K562 (cell line): Measurements from ENCODE around the gene PRSS21. TPM values are rescaled to one million over a fixed set of nuclear protein-coding genes. Genes with fewer than 3 reads are reported as not detected.
A peak's percentile ranks its signal among the peaks of the same experiment; 100 is the strongest.

Source experiments
- E2F3 ChIP-seq: fragments of 250-450 bp; sonication (Bioruptor Pico); IDR thresholded peaks from 2 replicates; pipeline ENCODE4 v1.4.0; 2020; ENCODE audit warnings: mild to moderate bottlenecking
- GABPA ChIP-seq: fragments of 200-800 bp; sonication (Bioruptor generic); conservative IDR thresholded peaks from 2 replicates; pipeline ENCODE4 v1.6.1; 2016; ENCODE audit warnings: low read depth, missing genetic modification characterization, missing compliant biosample characterization
- KDM4B ChIP-seq, 2 experiments: fragments of 450-650 bp in 1 of 2; sonication (generic) in 1 of 2; IDR thresholded peaks; 2 replicates each; pipeline ENCODE4 v1.6.1; 2016 to 2017; ENCODE audit warnings: borderline replicate concordance in 2 of 2, antibody characterized with exemption in 1 of 2, low read depth in 1 of 2, mild to moderate bottlenecking in 1 of 2
- NR3C1 ChIP-seq: sonication (generic); formaldehyde crosslinking; IDR thresholded peaks from 2 replicates; pipeline ENCODE4 v1.8.1; 2022; ENCODE audit warnings: missing genetic modification reagents
- PATZ1 ChIP-seq: fragments of 250-450 bp; sonication (Bioruptor Pico); IDR thresholded peaks from 2 replicates; pipeline ENCODE4 v1.5.0; 2020; ENCODE audit warnings: mild to moderate bottlenecking, borderline replicate concordance
- RBM17 ChIP-seq: fragments of 200-400 bp; formaldehyde crosslinking; IDR thresholded peaks from 2 replicates; pipeline ENCODE4 v1.6.1; 2017; ENCODE audit warnings: low read depth, mild to moderate bottlenecking, low read length, borderline replicate concordance
- ZBTB11 ChIP-seq, 3 experiments: fragments of 200-800 bp in 1 of 3; fragments of 250-450 bp in 1 of 3; fragments of 450-650 bp in 1 of 3; sonication (Bioruptor Pico) in 1 of 3; sonication (Bioruptor generic) in 1 of 3; formaldehyde crosslinking in 1 of 3; IDR thresholded peaks; 2 replicates each; pipeline versions ENCODE4 v1.6.1 to v1.8.0; 2016 to 2022; ENCODE audit warnings: mild to moderate bottlenecking in 2 of 3, missing genetic modification characterization in 2 of 3, missing compliant biosample characterization in 1 of 3, moderate library complexity in 1 of 3
- ZHX1 ChIP-seq: fragments of 150-350 bp; conservative IDR thresholded peaks from 2 replicates; pipeline ENCODE4 v1.6.1; 2014; ENCODE audit warnings: low read length
- ZNF274 ChIP-seq: IDR thresholded peaks from 2 replicates; pipeline ENCODE4 v1.6.1; 2011; ENCODE audit warnings: low read depth, mild to moderate bottlenecking, low read length, moderate library complexity, borderline replicate concordance
- ZNF583 ChIP-seq: fragments of 250-450 bp; sonication (Bioruptor Pico); IDR thresholded peaks from 2 replicates; pipeline ENCODE4 v1.4.0; 2020
- ZNF766 ChIP-seq: fragments of 200-800 bp; sonication (Bioruptor generic); conservative IDR thresholded peaks from 2 replicates; pipeline ENCODE4 v1.6.1; 2016; ENCODE audit warnings: missing genetic modification characterization, missing compliant biosample characterization
- polyA plus RNA-seq, 8 experiments: library from polyadenylated mRNA; depleted of rRNA in 4 of 8; stranded (reverse) in 5 of 8; unstranded in 3 of 8; fragments of >200 nt; fragmentation: Nextera tagmentation in 2 of 8; fragmentation: Illumina TruSeq in 1 of 8; extraction: Ambion mirVana in 2 of 8; extraction: Trizol in 1 of 8; gene quantifications; 2 replicates each; pipeline versions ENCODE4 v1.2.1 to v1.2.3, GENCODE V29; 2011 to 2014; ENCODE audit warnings: inconsistent platforms in 1 of 8, missing spikeins in 1 of 8
- total RNA-seq, 7 experiments: library from RNA; depleted of rRNA in 6 of 7; stranded (reverse); fragments of >200 nt in 6 of 7; fragmentation: Illumina TruSeq in 2 of 7; extraction: Trizol in 2 of 7; gene quantifications; 2 replicates each; pipeline versions ENCODE4 v1.2.1 to v1.2.3, GENCODE V29; 2011 to 2021; ENCODE audit warnings: low replicate concordance in 1 of 7
- TF ChIP-seq, protein P1 (sequence below): sonication (generic); formaldehyde crosslinking; IDR thresholded peaks from 2 replicates; pipeline ENCODE4 v1.4.0; 2020; ENCODE audit warnings: mild to moderate bottlenecking, missing genetic modification reagents
- TF ChIP-seq, protein P2 (sequence below), 2 experiments: fragments of 450-650 bp; conservative IDR thresholded peaks; 2 replicates each; pipeline ENCODE4 v1.6.1; 2017; ENCODE audit warnings: mild to moderate bottlenecking in 2 of 2, moderate library complexity in 2 of 2

Gene PRSS21
- total and polyA plus RNA-seq, 9 of the 15 experiments (the other 6 are each of a cell fraction or from before 2014, with no cell fraction given): 12.1 to 121 (median 61.3) TPM

- TF ChIP-seq PATZ1 (CRISPR knock-in tag): no peak
- peak; percentile 97 for TF ChIP-seq GABPA (tag)
- TF ChIP-seq, protein P1, sequence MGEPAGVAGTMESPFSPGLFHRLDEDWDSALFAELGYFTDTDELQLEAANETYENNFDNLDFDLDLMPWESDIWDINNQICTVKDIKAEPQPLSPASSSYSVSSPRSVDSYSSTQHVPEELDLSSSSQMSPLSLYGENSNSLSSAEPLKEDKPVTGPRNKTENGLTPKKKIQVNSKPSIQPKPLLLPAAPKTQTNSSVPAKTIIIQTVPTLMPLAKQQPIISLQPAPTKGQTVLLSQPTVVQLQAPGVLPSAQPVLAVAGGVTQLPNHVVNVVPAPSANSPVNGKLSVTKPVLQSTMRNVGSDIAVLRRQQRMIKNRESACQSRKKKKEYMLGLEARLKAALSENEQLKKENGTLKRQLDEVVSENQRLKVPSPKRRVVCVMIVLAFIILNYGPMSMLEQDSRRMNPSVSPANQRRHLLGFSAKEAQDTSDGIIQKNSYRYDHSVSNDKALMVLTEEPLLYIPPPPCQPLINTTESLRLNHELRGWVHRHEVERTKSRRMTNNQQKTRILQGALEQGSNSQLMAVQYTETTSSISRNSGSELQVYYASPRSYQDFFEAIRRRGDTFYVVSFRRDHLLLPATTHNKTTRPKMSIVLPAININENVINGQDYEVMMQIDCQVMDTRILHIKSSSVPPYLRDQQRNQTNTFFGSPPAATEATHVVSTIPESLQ (CRISPR knock-in tag): no peak
- peak; percentile 71 to 95 (median 79); a peak in 5 of 6 replicates for TF ChIP-seq ZBTB11 (CRISPR knock-in tag; IDR thresholded peaks at IDR 0.05)
- TF ChIP-seq NR3C1 (CRISPR knock-in tag): no peak
- 0 out of 4 replicates have a peak, but pooled peaks of 1 of the 2 experiments have one; percentile 64 for TF ChIP-seq KDM4B (IDR thresholded peaks at IDR 0.05; ENCODE audit: borderline replicate concordance in 2 of 2, low read depth in 1 of 2)
- TF ChIP-seq, protein P2, sequence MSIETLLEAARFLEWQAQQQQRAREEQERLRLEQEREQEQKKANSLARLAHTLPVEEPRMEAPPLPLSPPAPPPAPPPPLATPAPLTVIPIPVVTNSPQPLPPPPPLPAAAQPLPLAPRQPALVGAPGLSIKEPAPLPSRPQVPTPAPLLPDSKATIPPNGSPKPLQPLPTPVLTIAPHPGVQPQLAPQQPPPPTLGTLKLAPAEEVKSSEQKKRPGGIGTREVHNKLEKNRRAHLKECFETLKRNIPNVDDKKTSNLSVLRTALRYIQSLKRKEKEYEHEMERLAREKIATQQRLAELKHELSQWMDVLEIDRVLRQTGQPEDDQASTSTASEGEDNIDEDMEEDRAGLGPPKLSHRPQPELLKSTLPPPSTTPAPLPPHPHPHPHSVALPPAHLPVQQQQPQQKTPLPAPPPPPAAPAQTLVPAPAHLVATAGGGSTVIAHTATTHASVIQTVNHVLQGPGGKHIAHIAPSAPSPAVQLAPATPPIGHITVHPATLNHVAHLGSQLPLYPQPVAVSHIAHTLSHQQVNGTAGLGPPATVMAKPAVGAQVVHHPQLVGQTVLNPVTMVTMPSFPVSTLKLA (conservative IDR thresholded peaks at IDR 0.05): peak; percentile 64 to 80
- TF ChIP-seq ZNF766 (CRISPR knock-in tag): peak; percentile 84
- no peak for TF ChIP-seq RBM17
- peak; percentile 93 for TF ChIP-seq ZNF583 (CRISPR knock-in tag)
- peak; percentile 93 for TF ChIP-seq E2F3 (CRISPR knock-in tag)
- no peak for TF ChIP-seq ZNF274
- no peak for TF ChIP-seq ZHX1
These were observed 51.2 kb downstream of the PRSS21 start (continued) for GRCh38 chr16:2867987-2868789.
